Measurements from ENCODE around the gene EHHADH. TPM values are rescaled to one million over a fixed set of nuclear protein-coding genes. Genes with fewer than 3 reads are reported as not detected.

Gene EHHADH
- total and polyA plus RNA-seq, 9 of the 15 experiments (the other 6 are each of a cell fraction or from before 2014, with no cell fraction given) = 3.6 to 6.4 (median 5.4) TPM

GRCh38 chr3:185253645-185254410, at the start of gene EHHADH (continued):
- TF ChIP-seq ZC3H11A (IDR thresholded peaks at IDR 0.05; ENCODE audit: low read depth, low read length) (no peak), E2F4 (CRISPR knock-in tag; IDR thresholded peaks at IDR 0.05; ENCODE audit: low read depth) (no peak), ZNF445 (CRISPR knock-in tag; IDR thresholded peaks at IDR 0.05; ENCODE audit: low read depth) (no peak), LARP7 (IDR thresholded peaks at IDR 0.05) (peak; percentile 88), HNRNPLL (IDR thresholded peaks at IDR 0.05; ENCODE audit: low read depth, low read length, poor library complexity, severe bottlenecking) (peak; percentile 33), SMC3 (conservative IDR thresholded peaks at IDR 0.05; ENCODE audit: insufficient read depth, low read depth, low read length) (no peak), DDX20 (tag; IDR thresholded peaks at IDR 0.05; ENCODE audit: low read depth) (no peak), THAP7 (CRISPR knock-in tag; IDR thresholded peaks at IDR 0.05) (no peak), ZNF282 (CRISPR knock-in tag; IDR thresholded peaks at IDR 0.05) (no peak), ZNF436 (CRISPR knock-in tag; IDR thresholded peaks at IDR 0.05) (no peak), ZNF57 (CRISPR knock-in tag; IDR thresholded peaks at IDR 0.05) (no peak), TCF15 (CRISPR knock-in tag; IDR thresholded peaks at IDR 0.05) (no peak), ZNF384 (IDR thresholded peaks at IDR 0.05; ENCODE audit: low read depth, low read length) (no peak), PKNOX1 (IDR thresholded peaks at IDR 0.05) (peak; percentile 30; the same call in 1 of the 2 replicates), KLF16 (IDR thresholded peaks at IDR 0.05) (no peak), ZNF707 (CRISPR knock-in tag; conservative IDR thresholded peaks at IDR 0.05) (no peak), STAT5B (CRISPR knock-in tag; IDR thresholded peaks at IDR 0.05) (no peak), GABPB2 (CRISPR knock-in tag; conservative IDR thresholded peaks at IDR 0.05) (no peak), TEAD1 (CRISPR knock-in tag; IDR thresholded peaks at IDR 0.05) (no peak), MAFF (IDR thresholded peaks at IDR 0.05; ENCODE audit: low read length) (no peak), SAP30 (IDR thresholded peaks at IDR 0.05; ENCODE audit: borderline replicate concordance, insufficient read depth, low read depth, low read length, poor library complexity, severe bottlenecking) (no peak), FOXO4 (CRISPR knock-in tag; IDR thresholded peaks at IDR 0.05) (no peak)
- TF ChIP-seq, protein P1, sequence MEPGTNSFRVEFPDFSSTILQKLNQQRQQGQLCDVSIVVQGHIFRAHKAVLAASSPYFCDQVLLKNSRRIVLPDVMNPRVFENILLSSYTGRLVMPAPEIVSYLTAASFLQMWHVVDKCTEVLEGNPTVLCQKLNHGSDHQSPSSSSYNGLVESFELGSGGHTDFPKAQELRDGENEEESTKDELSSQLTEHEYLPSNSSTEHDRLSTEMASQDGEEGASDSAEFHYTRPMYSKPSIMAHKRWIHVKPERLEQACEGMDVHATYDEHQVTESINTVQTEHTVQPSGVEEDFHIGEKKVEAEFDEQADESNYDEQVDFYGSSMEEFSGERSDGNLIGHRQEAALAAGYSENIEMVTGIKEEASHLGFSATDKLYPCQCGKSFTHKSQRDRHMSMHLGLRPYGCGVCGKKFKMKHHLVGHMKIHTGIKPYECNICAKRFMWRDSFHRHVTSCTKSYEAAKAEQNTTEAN (CRISPR knock-in tag; IDR thresholded peaks at IDR 0.05) = no peak

Data from K562 (cell line).